ENCODE data around the gene SURF4. TPM values are rescaled to one million over a fixed set of nuclear protein-coding genes. Genes with fewer than 3 reads are reported as not detected.

Gene SURF4
- total RNA-seq, 4 donors from 2014 or later, result 104 to 176 (median 139) TPM

DNA sequence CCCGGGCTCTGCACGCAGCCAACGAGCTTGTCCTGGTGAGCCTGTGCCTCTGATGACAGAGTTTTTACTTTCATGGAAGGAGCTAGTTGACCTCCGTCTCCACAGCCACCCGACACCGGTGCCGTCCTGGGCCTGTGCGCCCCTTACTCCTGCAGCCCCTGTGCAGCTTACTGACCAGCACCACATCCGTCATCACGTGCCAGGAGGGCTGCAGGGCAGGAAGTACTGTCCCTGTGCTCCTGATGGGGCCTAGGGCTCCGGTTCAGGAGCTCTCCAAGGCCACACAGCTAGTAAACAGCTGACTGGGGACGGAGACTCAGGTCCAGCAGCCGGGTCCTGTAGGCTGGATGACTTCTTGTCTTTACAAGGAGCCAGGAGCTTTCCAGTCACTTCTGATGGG is 10.5 kb upstream of the SURF4 start:
- TF ChIP-seq, protein P1, sequence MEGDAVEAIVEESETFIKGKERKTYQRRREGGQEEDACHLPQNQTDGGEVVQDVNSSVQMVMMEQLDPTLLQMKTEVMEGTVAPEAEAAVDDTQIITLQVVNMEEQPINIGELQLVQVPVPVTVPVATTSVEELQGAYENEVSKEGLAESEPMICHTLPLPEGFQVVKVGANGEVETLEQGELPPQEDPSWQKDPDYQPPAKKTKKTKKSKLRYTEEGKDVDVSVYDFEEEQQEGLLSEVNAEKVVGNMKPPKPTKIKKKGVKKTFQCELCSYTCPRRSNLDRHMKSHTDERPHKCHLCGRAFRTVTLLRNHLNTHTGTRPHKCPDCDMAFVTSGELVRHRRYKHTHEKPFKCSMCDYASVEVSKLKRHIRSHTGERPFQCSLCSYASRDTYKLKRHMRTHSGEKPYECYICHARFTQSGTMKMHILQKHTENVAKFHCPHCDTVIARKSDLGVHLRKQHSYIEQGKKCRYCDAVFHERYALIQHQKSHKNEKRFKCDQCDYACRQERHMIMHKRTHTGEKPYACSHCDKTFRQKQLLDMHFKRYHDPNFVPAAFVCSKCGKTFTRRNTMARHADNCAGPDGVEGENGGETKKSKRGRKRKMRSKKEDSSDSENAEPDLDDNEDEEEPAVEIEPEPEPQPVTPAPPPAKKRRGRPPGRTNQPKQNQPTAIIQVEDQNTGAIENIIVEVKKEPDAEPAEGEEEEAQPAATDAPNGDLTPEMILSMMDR (IDR thresholded peaks at IDR 0.05; ENCODE audit: low read depth), result no peak

DNA sequence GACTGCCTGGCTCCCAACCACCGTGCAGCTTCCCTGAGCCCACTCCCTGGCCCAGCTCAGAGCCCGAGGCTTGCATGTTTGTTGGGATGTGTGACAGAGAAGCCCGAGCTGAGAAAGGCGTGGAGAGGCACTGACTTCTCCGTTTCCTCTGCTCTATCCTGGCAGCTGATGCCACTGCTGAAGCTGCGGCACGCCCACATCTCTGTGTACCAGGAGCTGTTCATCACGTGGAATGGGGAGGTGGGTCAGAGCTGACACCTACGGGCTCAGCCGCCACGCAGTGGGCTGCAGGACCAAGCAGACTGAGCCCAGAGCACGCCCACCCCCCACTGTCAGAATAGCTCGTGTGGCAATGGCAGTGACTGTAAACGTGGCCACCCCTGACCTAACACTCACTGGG is 9.6 kb upstream of the SURF4 start:
- TF ChIP-seq, protein P1 (IDR thresholded peaks at IDR 0.05; ENCODE audit: low read depth), result no peak

DNA sequence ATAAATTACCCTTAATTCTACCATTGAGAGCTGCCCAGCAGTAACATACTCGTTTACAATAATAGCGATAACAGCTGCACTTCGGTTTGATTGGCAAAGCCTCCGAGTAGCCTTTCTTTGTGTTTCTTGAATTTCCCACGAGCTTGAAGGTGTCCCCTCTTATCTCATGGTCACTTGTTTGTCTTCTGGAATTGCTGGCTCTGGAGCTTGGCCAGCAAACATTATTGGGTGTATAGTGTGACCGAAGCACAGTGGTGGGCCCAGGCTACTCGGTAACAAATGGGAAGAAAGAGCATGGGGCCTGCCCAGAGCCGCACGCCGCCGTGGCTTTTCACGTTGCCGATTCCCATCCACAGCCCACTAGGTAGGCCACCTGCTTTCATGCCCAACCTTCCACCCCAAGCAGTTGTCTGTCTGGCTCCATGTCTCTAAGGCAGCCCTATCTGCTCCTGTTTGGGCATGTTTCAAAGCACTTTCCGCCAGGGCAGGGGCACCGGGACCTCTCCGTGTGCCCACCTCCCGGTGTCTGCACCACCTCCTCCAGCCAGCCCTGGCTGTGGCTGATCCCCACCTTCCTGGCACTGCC is 9.0 kb upstream of the SURF4 start:
- TF ChIP-seq, protein P1 (IDR thresholded peaks at IDR 0.05; ENCODE audit: low read depth), result no peak

DNA sequence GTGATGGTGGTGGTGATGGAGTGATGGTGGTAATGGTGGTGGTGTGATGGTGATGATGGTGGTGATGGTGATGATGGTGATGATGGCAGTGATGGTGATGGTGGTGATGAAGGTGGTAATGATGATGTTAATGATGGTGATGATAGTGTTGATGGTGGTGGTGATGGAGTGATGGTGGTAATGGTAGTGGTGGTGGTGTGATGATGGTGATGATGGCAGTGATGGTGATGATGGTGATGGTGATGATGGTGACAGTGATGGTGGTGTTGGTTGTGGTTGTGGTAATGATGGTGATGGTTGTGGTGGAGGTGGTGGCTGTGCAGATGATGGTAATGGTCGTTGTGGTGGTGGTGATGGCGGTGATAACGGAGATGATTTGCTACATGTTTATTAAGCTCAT is 7.6 kb upstream of the SURF4 start:
- TF ChIP-seq, protein P1 (IDR thresholded peaks at IDR 0.05; ENCODE audit: low read depth), result no peak

DNA sequence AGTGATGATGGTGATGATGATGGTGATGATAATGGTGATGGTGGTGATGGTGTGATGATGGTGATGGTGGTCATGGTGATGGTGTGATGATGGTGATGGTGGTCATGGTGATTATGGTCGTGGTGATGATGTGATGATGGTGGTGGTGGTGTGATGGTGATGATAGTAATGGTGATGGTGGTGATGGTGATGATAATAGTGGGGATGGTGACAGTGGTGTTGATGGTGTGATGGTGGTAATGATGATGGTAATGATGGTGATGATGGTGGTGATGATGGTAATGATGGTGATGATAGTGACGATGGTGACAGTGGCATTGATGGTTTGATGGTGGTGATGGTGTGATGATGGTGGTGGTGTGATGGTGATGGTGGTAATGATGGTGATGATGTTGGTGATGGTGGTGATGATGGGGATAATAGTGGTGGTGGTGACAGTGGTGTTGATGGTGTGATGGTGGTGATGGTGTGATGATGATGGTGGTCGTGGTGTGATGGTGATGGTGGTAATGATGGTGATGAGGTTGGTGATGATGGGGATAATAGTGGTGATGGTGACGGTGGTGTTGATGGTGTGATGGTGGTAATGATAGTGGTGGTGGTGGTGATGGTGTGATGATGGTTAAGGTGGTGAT is 6.8 kb upstream of the SURF4 start:
- TF ChIP-seq, protein P1 (IDR thresholded peaks at IDR 0.05; ENCODE audit: low read depth), result no peak

DNA sequence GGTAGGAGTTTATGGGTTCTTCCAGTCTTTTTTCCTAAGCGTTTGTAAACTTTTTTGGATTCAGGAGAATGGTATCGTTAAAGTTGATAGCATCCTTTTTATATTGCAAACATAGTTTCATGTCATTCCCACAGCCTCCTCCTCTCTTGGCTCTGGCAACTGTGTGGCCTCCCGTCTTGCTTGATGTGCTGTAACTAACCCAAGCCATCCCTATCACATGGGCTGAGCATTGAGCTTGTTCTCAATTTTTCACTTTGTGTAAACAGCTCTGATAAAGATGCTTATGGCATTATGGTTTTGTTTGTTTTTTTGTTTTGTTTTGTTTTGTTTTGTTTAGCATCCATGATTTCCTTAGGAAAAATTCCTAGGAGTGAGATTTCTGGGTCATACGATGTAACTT is 4.9 kb upstream of the SURF4 start:
- TF ChIP-seq, protein P1 (IDR thresholded peaks at IDR 0.05; ENCODE audit: low read depth), result no peak

DNA sequence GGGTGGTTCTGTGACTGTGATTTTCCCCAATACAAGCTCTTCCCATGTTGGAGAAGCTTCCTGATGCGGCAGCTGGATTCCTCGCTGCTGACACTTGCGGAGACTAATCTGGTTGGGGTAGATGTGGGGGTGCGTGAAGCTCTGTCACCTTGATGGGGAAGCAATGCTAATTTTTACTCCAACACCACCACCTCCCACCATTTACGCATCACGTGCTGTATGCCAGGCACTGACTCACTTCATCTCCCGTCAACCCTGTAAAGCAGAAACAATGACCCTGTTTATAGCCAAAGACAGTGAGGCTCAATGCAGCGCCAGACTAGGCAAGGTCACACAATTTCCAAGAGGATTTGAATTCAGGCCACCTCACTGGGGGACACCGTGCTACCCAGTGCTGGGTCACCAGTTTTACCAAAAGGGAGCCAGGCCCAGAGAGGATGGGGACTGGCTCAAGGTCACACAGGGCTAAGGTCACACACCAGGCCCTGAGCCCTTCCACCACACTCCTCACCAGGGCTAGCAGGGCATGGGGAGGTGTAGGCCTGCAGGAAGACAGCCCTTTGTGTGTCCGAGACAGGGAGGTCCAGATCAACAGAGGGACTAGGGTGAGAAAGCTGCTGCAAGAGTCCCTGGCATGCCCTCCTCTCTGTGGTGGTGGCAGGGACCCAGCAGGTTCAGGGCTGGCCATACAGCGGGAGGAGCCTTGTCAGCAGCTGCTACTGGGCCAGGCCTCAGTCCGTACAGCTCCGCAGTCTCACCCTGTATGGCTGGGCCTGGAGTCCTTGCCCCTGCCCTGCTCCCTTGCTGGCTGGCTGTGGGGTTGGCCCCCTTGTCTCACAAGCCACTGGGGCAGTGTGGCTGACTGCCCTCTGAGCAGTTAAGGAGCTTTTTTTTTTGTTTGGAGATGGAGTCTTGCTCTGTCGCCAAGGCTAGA is 3.6 kb upstream of the SURF4 start:
- TF ChIP-seq, protein P1 (IDR thresholded peaks at IDR 0.05; ENCODE audit: low read depth), result no peak
